SU-DHL-6 (cell line): Measurements from ENCODE around the gene KIF3C.

Experiments
- H2AFZ ChIP-seq: fragments of 200-600 bp; sonication (generic); 2 replicates; pipeline ENCODE4 v1.6.1; 2014; ENCODE audit warnings: low read depth, mild to moderate bottlenecking, moderate library complexity, mixed read lengths, antibody characterized with exemption, low read length; ENCODE audit not compliant: severe bottlenecking
- H3F3A ChIP-seq: fragments of 200-600 bp; shearing (Covaris generic); 2 replicates; pipeline ENCODE4 v1.6.0; 2016; ENCODE audit warnings: antibody characterized with exemption, mild to moderate bottlenecking; ENCODE audit not compliant: insufficient read depth
- H3K27ac ChIP-seq: fragments of 200-600 bp; sonication (generic); 2 replicates; pipeline ENCODE4 v1.5.1; 2016; ENCODE audit warnings: low read depth, mild to moderate bottlenecking, low read length, moderate library complexity, mixed read lengths
- H3K27me3 ChIP-seq: fragments of 200-600 bp; sonication (generic), shearing (Covaris generic); 2 replicates; pipeline ENCODE4 v1.6.0; 2014; ENCODE audit warnings: mild to moderate bottlenecking, low read length
- H3K36me3 ChIP-seq: fragments of 200-600 bp; sonication (generic); 2 replicates; pipeline ENCODE4 v1.6.1; 2014; ENCODE audit warnings: mild to moderate bottlenecking, low read length, mixed read lengths
- H3K4me2 ChIP-seq: fragments of 300-600, 200-600 bp; shearing (Covaris generic), sonication (generic); 2 replicates; pipeline ENCODE4 v1.6.0; 2014; ENCODE audit warnings: low read length, low read depth, mild to moderate bottlenecking; ENCODE audit not compliant: poor library complexity, severe bottlenecking
- H3K4me3 ChIP-seq: fragments of 200-600 bp; sonication (generic); 2 replicates; pipeline ENCODE4 v1.5.1; 2014; ENCODE audit warnings: antibody characterized with exemption, low read length, mild to moderate bottlenecking, mixed read lengths; ENCODE audit not compliant: insufficient read depth, poor library complexity, severe bottlenecking
- H3K79me2 ChIP-seq: fragments of 200-600 bp; sonication (generic); 2 replicates; pipeline ENCODE4 v1.6.1; 2014; ENCODE audit warnings: mild to moderate bottlenecking, low read length, moderate library complexity; ENCODE audit not compliant: insufficient read depth
- H3K9ac ChIP-seq: fragments of 200-600 bp; sonication (generic); 2 replicates; pipeline ENCODE4 v1.7.0; 2014; ENCODE audit warnings: mild to moderate bottlenecking, low read length
- H3K9me2 ChIP-seq: fragments of 200-600 bp; sonication (generic); replicated peaks from 2 replicates; pipeline ENCODE4 v1.6.1; 2014; ENCODE audit warnings: low read length; ENCODE audit not compliant: insufficient read depth
- H3K9me3 ChIP-seq: fragments of 200-600 bp; sonication (generic); 2 replicates; pipeline ENCODE4 v1.6.1; 2014; ENCODE audit warnings: low read length, mixed read lengths; ENCODE audit not compliant: insufficient read depth
- H4K20me1 ChIP-seq: fragments of 200-600 bp; sonication (generic); 2 replicates; pipeline ENCODE4 v1.6.1; 2014; ENCODE audit warnings: low read depth, mild to moderate bottlenecking, antibody characterized with exemption, low read length, moderate library complexity, mixed read lengths
- CTCF ChIP-seq: fragments of 200-600 bp; sonication (generic); IDR thresholded peaks from one replicate; pipeline ENCODE4 v1.5.1; 2017; ENCODE audit warnings: antibody characterized with exemption, mild to moderate bottlenecking, low read length, moderate library complexity; ENCODE audit not compliant: insufficient read depth, poor library complexity, severe bottlenecking
- EZH2phosphoT487 ChIP-seq: fragments of 200-600 bp; sonication (generic), shearing (Covaris generic); conservative IDR thresholded peaks from 2 replicates; pipeline ENCODE4 v1.6.1; 2018; ENCODE audit warnings: mild to moderate bottlenecking, antibody characterized with exemption, low read length, moderate library complexity, mixed read lengths

KIF3C gene

GRCh38 chr2:25977768-25978167 is 4.5 kb downstream of the KIF3C start:
- Histone ChIP-seq H3K9me2 (no peaks in the 10 kb centered on the region), H3K9me3 (no peaks in the 10 kb centered on the region)

GRCh38 chr2:25976983-25977741 is 5.1 kb downstream of the KIF3C start:
- Histone ChIP-seq H3K9ac (no peak overlapping the region), H3K9me3 (no peaks in the 10 kb centered on the region), H3K27me3 (no peaks in the 10 kb centered on the region), H2AFZ (no peak overlapping the region), H3K36me3 (no peaks in the 10 kb centered on the region), H3F3A (no peaks in the 10 kb centered on the region), H3K4me3 (no peak overlapping the region), H3K4me2 (no peak overlapping the region), H3K79me2 (no peaks in the 10 kb centered on the region), H4K20me1 (no peaks in the 10 kb centered on the region), H3K27ac (no peak overlapping the region), H3K9me2 (no peaks in the 10 kb centered on the region)
- TF ChIP-seq EZH2phosphoT487 (no peak), CTCF (no peak)

More at GRCh38 chr2:25977768-25978167, 4.5 kb downstream of the KIF3C start:
- no peak overlapping the region for H2AFZ ChIP-seq
- TF ChIP-seq CTCF, result no peak
- no peak for TF ChIP-seq EZH2phosphoT487
- no peaks in the 10 kb centered on the region for H3K79me2 ChIP-seq
- H3F3A ChIP-seq, result no peaks in the 10 kb centered on the region
- H3K27ac ChIP-seq, result no peak overlapping the region
- no peak overlapping the region for H3K9ac ChIP-seq
- H3K4me3 ChIP-seq, result no peak overlapping the region
- H3K27me3 ChIP-seq, result no peaks in the 10 kb centered on the region
- no peaks in the 10 kb centered on the region for H4K20me1 ChIP-seq
- H3K4me2 ChIP-seq, result no peak overlapping the region
- H3K36me3 ChIP-seq, result no peaks in the 10 kb centered on the region

DNA sequence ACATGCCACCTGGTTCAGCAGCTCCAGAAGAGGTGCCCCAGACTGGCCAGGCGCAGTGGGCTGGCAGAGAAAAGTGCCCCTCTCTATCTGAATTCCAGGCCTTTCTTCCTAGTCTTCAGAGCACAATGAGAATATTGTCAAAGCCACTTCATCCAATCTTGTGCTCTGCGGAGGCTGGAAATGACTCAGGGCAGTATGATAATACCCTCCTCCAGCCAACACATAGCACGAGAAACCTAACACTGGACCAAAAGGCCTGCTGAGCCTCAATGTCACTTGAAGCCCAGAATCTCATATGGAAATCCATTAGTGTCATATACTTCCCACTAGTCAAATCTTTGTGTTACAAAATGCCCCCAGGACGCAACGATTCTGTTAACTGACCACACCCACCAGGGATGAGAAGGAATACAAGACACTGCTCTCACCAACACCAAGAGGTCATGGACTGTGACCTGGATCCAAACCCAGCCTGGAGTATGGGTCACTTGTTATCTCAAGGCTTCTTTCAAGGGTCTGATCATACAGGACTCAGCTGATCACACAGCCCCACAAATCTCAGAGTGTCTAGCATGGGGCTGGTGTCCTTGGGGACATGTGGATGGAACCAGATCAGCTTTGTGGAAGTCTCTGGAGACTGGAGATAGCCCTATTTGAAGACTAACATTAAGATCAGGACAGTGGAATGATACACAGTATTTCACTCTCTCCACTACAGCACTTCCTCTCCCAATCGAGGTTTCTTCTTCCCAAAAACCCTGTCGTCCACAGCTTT is 10.1 kb downstream of the KIF3C start:
- Histone ChIP-seq H3K9me3 (no peaks in the 10 kb centered on the region), H3K9me2 (no peaks in the 10 kb centered on the region), H3K79me2 (no peaks in the 10 kb centered on the region), H3K27me3 (no peaks in the 10 kb centered on the region), H3K27ac (no peak overlapping the region), H3K4me3 (no peak overlapping the region), H3K4me2 (no peak overlapping the region), H3K9ac (no peak overlapping the region), H3F3A (no peaks in the 10 kb centered on the region), H2AFZ (no peak overlapping the region), H3K36me3 (no peaks in the 10 kb centered on the region), H4K20me1 (no peaks in the 10 kb centered on the region)
- TF ChIP-seq CTCF (no peak), EZH2phosphoT487 (no peak)
